Stimulated activated CD8-positive, alpha-beta memory T cell treated with anti-CD3 and anti-CD28 coated beads, Interleukin-15, amount 100 ng/mL, for 4 hours (primary cell): ENCODE measurements around the gene CCT6A.
A peak's percentile ranks its signal among the peaks of the same experiment; 100 is the strongest.
"Not testable (repeated sequence)": the region's sequence is repeated elsewhere in the genome, so short reads cannot be mapped to it uniquely, and the experiment has no call there.

Experiments
- DNase-seq, 2 donors: peaks; one replicate each; pipeline ENCODE4 v3.0.0-alpha.2; 2020; ENCODE audit warnings: low read depth in 2 of 2

CCT6A gene, protein sequence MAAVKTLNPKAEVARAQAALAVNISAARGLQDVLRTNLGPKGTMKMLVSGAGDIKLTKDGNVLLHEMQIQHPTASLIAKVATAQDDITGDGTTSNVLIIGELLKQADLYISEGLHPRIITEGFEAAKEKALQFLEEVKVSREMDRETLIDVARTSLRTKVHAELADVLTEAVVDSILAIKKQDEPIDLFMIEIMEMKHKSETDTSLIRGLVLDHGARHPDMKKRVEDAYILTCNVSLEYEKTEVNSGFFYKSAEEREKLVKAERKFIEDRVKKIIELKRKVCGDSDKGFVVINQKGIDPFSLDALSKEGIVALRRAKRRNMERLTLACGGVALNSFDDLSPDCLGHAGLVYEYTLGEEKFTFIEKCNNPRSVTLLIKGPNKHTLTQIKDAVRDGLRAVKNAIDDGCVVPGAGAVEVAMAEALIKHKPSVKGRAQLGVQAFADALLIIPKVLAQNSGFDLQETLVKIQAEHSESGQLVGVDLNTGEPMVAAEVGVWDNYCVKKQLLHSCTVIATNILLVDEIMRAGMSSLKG

DNA sequence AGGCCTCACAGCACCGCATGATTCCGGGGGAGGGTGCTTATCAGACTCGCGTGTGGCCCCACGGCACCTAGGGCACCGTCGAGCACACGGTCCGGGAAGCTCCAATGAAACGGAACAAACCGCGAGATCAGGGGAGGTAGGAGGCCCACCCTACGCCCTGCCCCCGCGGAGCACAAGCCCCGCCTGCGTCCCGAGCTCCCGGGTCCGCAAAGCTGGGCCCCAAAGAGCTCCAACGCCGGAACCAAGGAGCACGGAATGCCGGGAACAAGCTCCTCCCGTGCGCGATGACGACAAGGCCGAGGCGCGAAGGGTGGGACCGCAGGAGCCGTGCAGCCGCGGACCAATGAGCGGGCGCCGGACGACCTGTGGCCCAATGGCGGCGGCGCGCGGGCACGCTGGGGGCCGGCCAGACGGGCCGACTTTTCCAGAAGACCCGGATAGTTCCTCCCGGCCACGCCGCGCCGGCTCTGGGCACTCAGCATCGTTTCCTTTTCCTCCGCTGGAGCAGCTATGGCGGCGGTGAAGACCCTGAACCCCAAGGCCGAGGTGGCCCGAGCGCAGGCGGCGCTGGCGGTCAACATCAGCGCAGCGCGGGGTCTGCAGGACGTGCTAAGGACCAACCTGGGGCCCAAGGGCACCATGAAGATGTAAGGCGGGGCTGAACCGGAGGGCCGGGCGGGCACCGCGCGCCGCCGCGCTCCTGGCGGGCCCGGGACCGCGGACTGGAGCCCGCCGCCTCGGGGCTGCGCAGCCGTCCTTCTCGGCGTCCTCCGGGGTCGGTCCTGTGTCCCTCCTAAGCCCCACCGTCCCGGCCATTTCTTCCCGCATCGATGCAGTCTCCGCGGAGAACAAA is at the start of gene CCT6A, which contains the start of gene PSPH:
CCT6A (plus strand) TSS at position 427 of the 853 bp plus-strand sequence; CDS start at position 511, 84 bp downstream.
PSPH (minus strand) TSS at position 106 of the 853 bp plus-strand sequence. CDS start 30,232 bp downstream, outside the sequence.
- DNase-seq: peak; percentile 87 to 90

DNA sequence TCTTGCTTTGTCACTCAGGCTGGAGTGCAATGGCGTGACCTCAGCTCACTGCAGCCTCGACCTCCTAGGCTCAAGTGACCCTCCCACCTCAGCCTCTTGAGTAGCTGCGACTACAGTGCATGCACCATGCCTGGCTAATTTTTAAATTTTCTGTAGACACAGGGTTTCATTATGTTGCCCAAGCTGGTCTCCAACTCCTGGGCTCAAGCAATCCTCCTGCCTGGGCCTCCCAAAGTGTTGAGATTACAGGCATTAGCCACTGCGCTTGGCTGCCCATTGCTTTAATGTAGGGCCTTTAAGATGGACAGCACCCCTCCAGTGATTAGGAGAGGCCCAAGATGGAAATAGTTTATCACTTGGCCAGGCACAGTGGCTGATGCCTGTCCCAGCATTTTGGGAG is 47.8 kb upstream of the CCT6A start:
- no peak for DNase-seq

DNA sequence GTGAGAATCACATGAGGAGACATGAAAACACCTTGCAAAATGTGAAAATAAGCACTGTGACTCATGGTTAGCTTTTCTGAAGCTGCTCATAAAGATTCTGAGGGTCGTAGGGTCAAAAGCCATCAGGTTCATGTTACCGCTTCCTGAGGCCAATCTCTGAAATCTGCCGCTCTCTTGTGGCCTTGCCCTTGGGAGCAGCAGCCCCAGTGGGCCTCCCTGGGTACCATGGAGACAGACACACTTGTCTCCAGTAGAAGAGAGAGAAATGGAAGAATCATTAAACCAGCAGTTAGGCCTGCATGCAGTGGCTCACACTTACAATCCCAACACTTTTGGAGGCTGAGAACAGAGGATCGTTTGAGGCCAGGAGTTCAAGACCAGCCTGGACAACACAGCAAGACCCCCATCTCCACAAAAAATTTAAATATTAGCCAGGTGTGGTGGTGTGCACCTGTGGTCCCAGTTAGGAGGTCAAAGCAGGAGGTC is 44.4 kb upstream of the CCT6A start:
- no peak for DNase-seq

DNA sequence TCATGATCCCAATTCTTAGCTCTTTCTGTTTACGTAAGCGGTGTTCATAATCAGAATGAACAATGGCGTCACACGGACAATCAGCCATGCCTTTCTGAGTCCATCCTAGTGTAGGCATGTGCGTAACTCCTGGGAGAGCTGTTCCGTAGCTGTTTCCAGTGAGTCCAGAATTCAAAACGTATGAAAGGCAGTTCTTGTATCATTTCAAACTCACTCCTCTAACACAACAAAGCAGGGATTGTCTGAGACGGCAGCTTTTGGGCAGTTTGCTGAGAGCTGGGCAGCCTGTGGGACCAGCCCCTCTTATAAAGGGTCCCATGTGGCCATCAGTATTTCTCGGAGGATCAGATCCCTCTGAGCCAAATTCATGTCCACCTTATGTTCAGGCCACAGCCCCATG is 43.7 kb upstream of the CCT6A start:
- DNase-seq: no peak

DNA sequence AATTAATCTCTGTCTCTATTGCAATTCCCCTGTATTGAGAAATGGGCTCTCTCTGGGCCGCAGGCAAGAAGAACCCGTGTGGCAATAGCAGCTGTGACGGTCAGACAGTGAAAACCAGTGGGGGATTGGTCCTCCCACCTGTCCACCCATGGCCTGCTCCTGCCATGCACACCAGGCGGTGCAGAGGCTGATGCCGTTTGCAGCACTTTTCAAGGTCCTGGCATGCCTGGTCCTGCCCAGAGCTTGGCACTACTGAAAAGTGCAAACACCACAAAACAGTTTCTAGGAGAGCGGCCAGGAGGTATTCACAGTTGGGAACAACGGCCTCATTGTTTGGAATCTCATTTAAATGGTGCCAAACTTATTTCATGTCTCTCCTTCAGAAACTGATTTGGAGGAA is 41.9 kb upstream of the CCT6A start:
- no peak for DNase-seq

DNA sequence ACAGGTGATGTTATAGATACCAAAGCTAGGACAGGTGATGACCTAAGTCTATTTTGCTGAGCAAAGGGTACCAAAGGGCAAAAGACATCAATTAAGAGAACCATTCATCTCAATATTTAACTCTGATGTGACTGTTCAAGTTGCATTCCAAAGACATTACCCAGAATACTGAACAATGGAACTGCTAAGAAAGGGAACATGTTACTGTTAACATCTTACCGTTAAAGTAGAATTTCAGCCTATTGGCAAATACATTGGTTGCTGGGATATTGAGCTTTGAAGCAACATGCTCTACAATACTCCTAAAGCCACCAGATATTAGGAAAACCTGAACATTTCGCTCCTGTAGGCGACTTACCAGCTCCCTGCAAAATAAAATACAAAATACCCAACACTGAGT is 34.5 kb upstream of the CCT6A start:
- not testable (repeated sequence) for DNase-seq

DNA sequence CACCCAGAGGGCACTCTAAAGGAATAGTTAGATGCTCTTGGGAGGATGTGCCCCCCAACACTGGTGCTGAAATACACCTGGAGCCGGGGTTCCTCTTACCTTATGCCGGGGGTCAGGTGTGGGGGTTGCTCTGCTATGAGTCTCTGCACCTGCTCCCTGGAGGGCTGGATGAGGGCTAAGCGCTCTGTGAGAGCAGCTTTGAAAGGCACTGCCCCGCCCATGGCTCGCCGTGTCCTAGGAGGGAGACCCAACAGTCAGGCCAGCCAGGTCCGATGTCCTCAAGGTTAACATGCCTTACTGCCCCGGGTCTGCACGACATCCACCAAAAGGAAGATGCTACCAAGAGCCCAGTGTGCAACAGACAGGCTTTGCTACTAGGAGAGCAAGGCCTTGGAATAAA is 32.1 kb upstream of the CCT6A start:
- DNase-seq: no peak

DNA sequence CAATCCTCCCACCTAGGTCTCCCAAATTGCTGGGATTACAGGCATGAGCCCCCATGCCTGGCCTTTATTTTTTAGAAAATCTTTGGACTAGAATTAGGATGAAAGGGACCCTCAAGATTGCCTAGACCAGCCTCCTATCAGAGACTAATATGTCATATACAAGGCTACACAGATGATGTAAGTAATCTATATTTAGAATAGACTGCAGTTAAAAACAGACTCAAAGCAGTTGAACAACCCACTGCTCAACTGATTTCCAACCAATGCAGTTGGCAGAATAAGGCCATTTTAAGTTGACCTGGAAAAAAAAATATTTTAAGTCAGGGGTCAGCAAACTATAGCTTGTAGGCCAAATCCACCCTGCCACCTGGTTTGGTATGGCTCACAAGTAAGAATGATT is 28.1 kb upstream of the CCT6A start:
- DNase-seq: no peak

DNA sequence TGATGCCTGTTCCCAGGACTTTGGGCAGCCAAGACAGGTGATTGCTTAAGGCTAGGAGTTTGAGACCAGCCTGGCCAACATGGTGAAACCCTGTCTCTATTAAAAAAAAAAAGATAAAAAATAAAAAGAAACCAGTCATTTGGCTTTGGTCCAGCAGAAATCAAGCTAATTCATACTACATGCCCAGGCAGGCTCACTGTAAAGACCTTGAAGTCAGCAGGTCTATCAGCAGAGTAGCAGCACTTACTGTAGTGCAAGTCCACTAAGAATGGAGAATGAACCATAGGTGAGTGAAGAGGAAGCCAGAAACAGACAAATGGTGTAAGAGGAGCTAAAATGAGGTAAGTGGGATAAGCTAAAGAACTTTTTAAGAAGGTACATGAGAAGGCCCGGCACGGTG is 25.0 kb upstream of the CCT6A start:
- DNase-seq: no peak

DNA sequence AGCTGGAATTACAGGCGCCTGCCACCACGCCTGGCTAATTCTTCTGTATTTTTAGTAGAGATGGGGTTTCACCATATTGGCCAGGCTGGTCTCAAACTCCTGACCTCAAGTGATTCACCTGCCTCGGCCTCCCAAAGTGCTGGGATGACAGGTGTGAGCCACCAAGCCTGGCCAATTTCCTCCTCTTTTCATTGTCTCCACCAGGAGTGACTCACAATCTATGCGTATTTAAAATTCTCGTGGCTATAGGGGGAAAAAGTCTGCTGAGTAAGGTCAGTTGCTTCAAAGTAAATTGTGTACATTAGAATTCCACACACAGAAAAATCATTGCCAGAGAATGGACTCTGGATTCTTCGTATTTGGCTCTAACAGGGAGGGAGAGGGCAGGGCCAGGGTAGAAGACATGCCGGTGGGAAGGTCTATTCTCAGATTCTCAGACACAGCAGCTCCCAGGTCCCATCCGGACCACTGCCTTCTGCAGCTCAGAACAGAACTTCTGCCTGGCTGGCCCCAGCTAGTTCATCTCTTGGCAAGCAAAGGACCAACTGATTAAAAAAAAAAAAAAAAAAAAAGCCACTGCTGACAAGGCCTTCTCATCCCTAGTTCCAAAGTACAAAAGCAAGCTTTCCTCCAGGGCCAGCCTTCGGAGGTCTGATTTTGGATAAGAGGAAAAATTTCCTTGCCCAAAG is 22.5 kb upstream of the CCT6A start:
- DNase-seq: no peak

DNA sequence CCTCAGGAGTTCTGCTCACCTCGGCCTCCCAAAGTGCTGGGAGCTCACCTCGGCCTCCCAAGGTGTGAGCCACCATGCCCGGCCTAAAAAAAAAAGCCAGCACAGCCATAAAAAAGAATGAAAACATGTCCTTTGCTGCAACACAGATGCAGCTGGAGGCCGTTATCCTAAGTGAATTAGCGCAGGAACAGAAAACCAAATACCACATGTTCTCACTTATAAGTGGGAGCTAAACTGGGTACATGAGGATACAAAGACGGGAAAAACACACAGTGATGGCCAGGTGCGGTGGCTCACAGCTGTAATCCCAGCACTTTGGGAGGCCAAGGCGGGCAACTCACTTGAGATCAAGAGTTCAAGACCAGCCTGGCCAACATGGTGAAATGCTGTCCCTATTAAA is 21.2 kb upstream of the CCT6A start:
- no peak for DNase-seq

DNA sequence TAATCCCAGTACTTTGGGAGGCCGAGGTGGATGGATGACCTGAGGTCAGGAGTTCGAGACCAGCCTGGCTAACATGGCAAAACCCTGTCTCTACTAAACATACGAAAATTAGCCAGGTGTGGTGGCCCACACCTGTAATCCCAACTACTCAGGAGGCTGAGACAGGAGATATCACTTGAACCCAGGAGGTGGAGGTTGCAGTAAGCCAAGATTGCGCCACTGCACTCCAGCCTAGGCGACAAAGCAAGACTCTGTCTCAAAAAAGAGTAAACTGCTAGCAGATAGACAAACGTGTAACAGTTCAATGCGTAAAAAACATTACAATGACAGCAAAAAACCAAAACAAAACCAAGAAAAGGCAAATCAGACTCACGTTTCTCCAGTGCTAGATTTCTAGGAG is 20.0 kb upstream of the CCT6A start:
- DNase-seq: not testable (repeated sequence)

DNA sequence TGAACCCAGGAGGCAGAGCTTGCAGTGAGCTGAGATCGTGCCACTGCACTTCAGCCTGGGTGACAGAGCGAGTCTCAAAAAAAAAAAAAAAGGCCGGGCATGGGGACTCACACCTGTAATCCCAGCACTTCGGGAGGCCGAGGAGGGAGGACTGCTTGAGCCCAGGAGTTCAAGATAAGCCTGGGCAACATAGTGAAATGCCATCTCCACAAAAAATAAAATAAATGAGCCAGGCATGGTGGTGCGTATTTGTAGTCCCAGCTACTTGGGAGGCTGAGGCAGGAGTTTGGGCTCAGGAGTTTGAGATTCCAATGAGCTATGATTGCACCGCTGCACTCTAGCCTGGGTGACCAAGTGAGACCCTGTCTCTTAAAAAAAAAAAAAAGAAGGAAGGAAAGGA is 19.0 kb upstream of the CCT6A start:
- not testable (repeated sequence) for DNase-seq

DNA sequence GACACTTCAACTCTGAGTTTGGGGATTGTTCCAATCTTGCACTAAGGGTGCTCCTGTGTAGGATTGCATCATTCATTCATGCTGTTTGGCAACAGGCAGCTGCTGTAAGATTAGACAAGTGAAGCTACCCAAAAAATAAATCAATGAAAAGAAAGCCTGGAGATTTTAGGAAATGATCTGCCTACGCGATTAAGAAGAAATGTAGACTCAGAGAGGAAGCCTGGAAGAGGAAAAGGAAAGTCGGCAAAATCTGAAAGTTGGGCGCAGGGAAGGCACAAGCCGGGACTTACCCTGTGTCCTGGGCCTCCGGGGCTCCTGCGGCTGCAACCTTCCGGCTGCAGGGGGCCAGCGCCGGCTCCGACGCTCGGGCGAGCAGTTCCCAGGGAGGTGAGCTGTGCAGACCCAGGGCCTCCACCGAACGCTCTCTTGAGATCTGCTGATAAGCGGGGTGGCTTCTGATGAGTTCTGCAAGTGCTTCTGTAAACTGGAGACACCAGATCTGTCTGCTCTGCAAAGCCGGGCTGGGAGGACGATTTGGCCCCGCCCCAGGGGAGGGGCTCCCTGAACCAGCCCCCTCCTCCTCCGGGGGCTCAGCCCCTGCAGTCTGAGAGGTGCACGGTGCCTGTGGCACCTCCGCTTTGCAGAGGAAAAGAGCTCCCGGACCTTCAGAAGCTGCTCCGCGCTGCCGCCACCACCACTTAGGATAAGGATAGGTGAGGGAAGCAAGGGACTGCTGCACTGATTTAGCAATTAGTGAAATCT is 17.7 kb upstream of the CCT6A start:
- DNase-seq: peak; percentile 19 to 42

DNA sequence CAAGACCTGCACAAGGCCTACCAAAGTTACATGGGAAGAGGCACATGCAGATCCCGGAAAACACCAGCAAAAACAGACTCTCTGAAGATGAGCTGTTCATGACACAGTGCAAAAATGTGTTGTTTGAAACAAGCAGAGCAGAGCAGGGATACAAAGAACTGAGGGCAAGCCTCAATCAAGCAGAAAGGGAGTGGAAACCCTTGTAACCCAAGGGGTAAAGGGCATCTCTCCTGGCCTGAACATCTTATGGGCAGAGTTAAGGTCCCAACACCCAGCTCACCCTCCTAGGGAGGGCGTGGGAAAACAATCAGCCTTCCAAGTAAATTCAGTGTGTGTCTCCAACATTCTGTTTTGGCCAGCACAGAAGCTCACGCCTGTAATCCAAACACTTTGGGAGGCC is 10.8 kb upstream of the CCT6A start:
- DNase-seq: no peak

DNA sequence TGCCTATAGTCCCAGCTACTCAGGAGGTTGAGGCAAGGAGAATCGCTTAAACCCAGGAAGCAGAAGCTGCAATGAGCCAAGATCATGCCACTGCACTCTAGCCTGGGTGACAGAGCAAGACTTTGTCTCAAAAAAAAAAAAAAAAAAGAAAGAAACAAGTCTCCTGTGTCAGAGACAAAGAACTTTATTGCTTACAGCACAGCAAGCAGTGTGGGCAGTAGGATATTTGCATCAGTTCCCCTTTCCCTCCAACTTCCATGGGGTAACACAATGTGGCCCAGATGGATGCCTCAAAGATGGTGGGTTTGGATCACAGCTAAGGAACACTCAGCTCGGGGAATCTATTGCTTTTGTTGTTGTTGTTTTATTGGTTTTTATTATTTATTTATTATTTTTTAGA is 5.8 kb upstream of the CCT6A start:
- DNase-seq: not testable (repeated sequence)

DNA sequence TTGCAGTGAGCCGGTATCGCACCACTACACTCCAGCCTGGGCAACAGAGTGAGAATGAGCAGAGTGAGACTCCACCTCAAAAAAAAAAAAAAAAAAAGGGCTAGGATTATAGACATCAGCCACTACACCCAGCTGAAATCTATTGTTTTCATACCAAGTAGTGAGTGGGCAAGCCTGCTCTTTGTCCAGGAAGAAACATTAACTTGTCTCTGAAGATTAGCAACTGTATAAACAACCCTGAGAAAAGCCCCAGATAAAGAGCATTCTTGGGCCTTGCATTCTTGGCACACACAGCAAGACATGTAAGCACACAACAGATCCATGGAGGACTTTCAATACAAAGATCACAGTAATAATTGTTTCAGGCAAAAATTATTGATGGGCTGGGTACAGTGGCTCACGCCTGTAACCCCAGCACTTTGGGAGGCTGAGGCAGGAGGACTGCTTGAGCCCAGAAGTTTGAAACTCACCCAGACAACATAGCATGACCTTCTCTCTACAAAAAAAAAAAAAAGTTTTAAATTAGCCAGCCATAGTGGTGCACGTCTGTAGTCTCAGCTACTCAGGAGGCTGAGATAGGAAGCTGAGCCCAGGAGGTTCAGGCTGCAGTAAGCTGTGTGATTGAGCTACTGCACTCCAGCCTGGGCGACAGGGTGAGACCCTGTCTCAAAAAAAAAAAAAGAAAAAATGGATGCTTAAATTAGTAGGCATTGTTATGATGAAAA is 4.7 kb upstream of the CCT6A start:
- no peak for DNase-seq

DNA sequence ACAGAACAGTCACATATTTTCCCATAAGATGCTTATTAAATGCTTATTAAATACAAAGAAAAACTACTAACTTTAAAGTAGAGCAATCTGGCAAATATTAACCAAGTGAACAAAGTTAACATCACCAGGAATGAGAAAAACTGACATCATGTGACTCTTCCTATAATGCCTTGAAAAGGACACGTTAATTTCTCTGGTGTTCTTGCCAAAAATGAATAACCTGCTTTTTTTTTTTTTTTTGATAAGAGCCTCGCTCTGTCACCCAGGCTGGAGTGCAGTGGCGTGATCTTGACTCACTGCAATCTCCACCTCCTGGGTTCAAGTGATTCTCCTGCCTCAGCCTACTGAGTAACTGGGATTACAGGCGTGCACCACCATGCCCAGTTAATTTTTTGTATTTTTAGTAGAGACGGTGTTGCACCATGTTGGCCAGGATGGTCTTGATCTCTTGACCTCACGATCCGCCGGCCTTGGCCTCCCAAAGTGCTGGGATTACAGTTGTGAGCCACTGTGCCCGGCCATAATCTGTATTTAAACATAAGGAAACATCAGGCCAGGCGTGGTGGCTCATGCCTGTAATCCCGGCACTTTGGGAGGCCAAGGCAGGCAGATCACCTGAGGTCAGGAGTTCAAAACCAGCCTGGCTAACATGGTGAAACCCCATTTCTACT is 4.0 kb upstream of the CCT6A start:
- DNase-seq: not testable (repeated sequence)

DNA sequence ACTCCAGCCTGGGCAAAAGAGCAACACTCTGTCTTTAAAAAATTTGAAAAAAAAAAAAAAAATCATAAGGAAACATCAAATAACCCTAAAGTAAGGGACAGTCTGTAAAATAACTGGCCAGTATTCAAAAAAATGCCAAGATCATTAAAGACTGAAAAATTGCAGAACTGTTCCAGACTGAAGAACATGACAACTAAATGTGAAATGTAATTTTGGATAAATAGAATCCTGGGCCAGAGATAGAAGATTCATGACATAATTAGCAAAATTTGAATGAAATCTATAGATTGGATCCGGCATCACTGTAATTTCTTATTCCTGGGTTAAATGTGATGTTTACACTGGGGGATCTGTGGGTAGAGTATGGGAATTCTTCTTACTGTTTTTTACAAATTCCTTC is 3.3 kb upstream of the CCT6A start:
- DNase-seq: no peak

DNA sequence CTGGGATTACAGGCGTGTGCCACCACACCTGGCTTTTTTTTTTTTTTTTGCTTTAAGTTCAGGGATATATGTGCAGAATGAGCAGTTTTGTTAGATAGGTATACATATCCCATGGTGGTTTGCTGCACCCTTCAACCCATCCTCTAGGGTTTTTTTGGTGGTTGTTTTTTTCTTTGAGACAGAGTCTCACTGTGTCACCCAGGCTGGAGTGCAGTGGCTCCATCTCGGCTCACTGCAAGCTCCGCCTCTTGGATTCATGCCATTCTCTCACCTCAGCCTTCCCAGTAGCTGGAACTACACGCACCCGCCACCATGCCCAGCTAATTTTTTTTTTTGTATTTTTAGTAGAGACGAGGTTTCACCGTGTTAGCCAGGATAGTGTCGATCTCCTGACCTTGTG is 2.8 kb upstream of the CCT6A start:
- not testable (repeated sequence) for DNase-seq
